IMR-90 (cell line): Measurements from ENCODE around the gene FAM234A. TPM values are rescaled to one million over a fixed set of nuclear protein-coding genes. Genes with fewer than 3 reads are reported as not detected.

ENCODE experiments used
- ATAC-seq: fragments of 200-7000 bp; cut with Tn5 transposase; 2 replicates; pipeline ENCODE4 v1.9.1; 2020; ENCODE audit warnings: low read depth, mild to moderate bottlenecking, moderate library complexity
- BruUV-seq: library from RNA; stranded (reverse); fragments of 400-500 nt; replicated peaks from 2 replicates; lab custom pipeline; 2021; lab: Mats Ljungman, UMichigan
- CTCF ChIA-PET: fragments of 300-600 bp; formaldehyde crosslinking; extraction: SDS; loops from one replicate; lab custom pipeline; 2021; ENCODE audit warnings: antibody characterized with exemption; lab: Yijun Ruan, JAX
- POLR2A ChIA-PET: fragments of 300-600 bp; sonication (Branson Sonifier 250); formaldehyde crosslinking; loops from one replicate; lab custom pipeline; 2022; ENCODE audit warnings: antibody characterized with exemption; ENCODE audit not compliant: unreplicated experiment; lab: Charles Lee
- DNase-seq: peaks from one replicate; pipeline ENCODE4 v3.0.0; 2013
- H2AFZ ChIP-seq: replicated peaks from 2 replicates; pipeline ENCODE3; 2013; ENCODE audit warnings: low read length, mild to moderate bottlenecking; ENCODE audit not compliant: poor library complexity
- H2AK5ac ChIP-seq: 2 replicates; pipeline ENCODE4 v1.6.1; 2013; ENCODE audit warnings: low read depth, low read length, inconsistent platforms
- H2AK9ac ChIP-seq: replicated peaks from 2 replicates; pipeline ENCODE3; 2013; ENCODE audit warnings: mild to moderate bottlenecking, low read depth, low read length, moderate library complexity; ENCODE audit not compliant: poor library complexity
- H2BK120ac ChIP-seq: 2 replicates; pipeline ENCODE4 v1.6.1; 2013; ENCODE audit warnings: low read depth, low read length, inconsistent platforms
- H2BK15ac ChIP-seq: 3 replicates; pipeline ENCODE4 v1.6.1; 2013; ENCODE audit warnings: low read depth, low read length, inconsistent platforms
- H2BK20ac ChIP-seq: 2 replicates; pipeline ENCODE4 v1.6.1; 2013; ENCODE audit warnings: low read depth, mild to moderate bottlenecking, inconsistent platforms, low read length, moderate library complexity
- H2BK5ac ChIP-seq: 2 replicates; pipeline ENCODE4 v1.6.1; 2013; ENCODE audit warnings: mild to moderate bottlenecking, low read depth, low read length, inconsistent platforms; ENCODE audit not compliant: poor library complexity, severe bottlenecking
- H3K14ac ChIP-seq: replicated peaks from 2 replicates; pipeline ENCODE4 v1.6.1; 2013; ENCODE audit warnings: low read depth, low read length, inconsistent platforms
- H3K18ac ChIP-seq: 2 replicates; pipeline ENCODE4 v1.6.1; 2013; ENCODE audit warnings: low read depth, low read length, control low read depth
- H3K23ac ChIP-seq: 2 replicates; pipeline ENCODE4 v1.6.1; 2013; ENCODE audit warnings: low read depth, low read length, inconsistent platforms
- H3K27ac ChIP-seq: 2 replicates; pipeline ENCODE4 v1.5.1; 2013; ENCODE audit warnings: mild to moderate bottlenecking, control low read depth, low read length; ENCODE audit not compliant: insufficient read depth
- H3K27me3 ChIP-seq: 2 replicates; pipeline ENCODE4 v1.6.1; 2013; ENCODE audit warnings: low read length; ENCODE audit not compliant: control insufficient read depth, insufficient read depth
- H3K36me3 ChIP-seq: 2 replicates; pipeline ENCODE4 v1.6.1; 2013; ENCODE audit warnings: low read length, mixed read lengths; ENCODE audit not compliant: control insufficient read depth, insufficient read depth
- H3K4ac ChIP-seq: 2 replicates; pipeline ENCODE4 v1.6.1; 2013; ENCODE audit warnings: low read depth, low read length, inconsistent platforms
- H3K4me1 ChIP-seq: 2 replicates; pipeline ENCODE4 v1.6.1; 2013; ENCODE audit warnings: low read length, mixed read lengths; ENCODE audit not compliant: control insufficient read depth, insufficient read depth
- H3K4me2 ChIP-seq: 2 replicates; pipeline ENCODE4 v1.6.1; 2013; ENCODE audit warnings: low read depth, mild to moderate bottlenecking, control low read depth, low read length, moderate library complexity
- H3K4me3 ChIP-seq: 2 replicates; pipeline ENCODE4 v1.5.1; 2013; ENCODE audit warnings: low read depth, mild to moderate bottlenecking, control low read depth, low read length, moderate library complexity; ENCODE audit not compliant: insufficient read depth
- H3K56ac ChIP-seq: 2 replicates; pipeline ENCODE4 v1.6.1; 2013; ENCODE audit warnings: low read length, inconsistent platforms; ENCODE audit not compliant: insufficient read depth; ENCODE audit errors: extremely low read depth
- H3K79me1 ChIP-seq, 2 experiments: 2 replicates each; pipeline ENCODE4 v1.6.1; 2013; ENCODE audit warnings: low read length in 2 of 2, inconsistent platforms in 1 of 2, low read depth in 1 of 2
- H3K9ac ChIP-seq: 2 replicates; pipeline ENCODE4 v1.6.1; 2013; ENCODE audit warnings: low read depth, low read length, control low read depth
- H3K9me1 ChIP-seq: 2 replicates; pipeline ENCODE4 v1.6.1; 2013; ENCODE audit warnings: low read length, inconsistent platforms; ENCODE audit not compliant: insufficient read depth
- H3K9me3 ChIP-seq: 2 replicates; pipeline ENCODE4 v1.6.1; 2013; ENCODE audit warnings: low read length; ENCODE audit not compliant: control insufficient read depth, insufficient read depth
- H4K20me1 ChIP-seq: 2 replicates; pipeline ENCODE4 v1.6.1; 2013; ENCODE audit warnings: low read length, inconsistent platforms; ENCODE audit not compliant: insufficient read depth
- H4K5ac ChIP-seq: 2 replicates; pipeline ENCODE4 v1.6.1; 2013; ENCODE audit warnings: mild to moderate bottlenecking, low read depth, low read length, control low read depth
- H4K8ac ChIP-seq, 2 experiments: 2 replicates each; pipeline ENCODE4 v1.6.1; 2013; ENCODE audit warnings: low read depth in 2 of 2, low read length in 2 of 2, control low read depth in 1 of 2, inconsistent platforms in 1 of 2
- H4K91ac ChIP-seq: 2 replicates; pipeline ENCODE4 v1.6.1; 2013; ENCODE audit warnings: low read depth, low read length, inconsistent platforms; ENCODE audit not compliant: insufficient read depth
- BHLHE40 ChIP-seq: fragments of 150-350 bp; IDR thresholded peaks from 2 replicates; pipeline ENCODE4 v1.6.1; 2016; ENCODE audit warnings: mild to moderate bottlenecking, low read depth, low read length
- CHD1 ChIP-seq: IDR thresholded peaks from 2 replicates; pipeline ENCODE4 v1.6.1; 2012; ENCODE audit warnings: low read depth, low read length, improper control_type of control experiment
- MAFK ChIP-seq: IDR thresholded peaks from 2 replicates; pipeline ENCODE4 v1.6.1; 2012; ENCODE audit warnings: low read depth, low read length, improper control_type of control experiment
- MAZ ChIP-seq: IDR thresholded peaks from 2 replicates; pipeline ENCODE4 v1.6.1; 2012; ENCODE audit warnings: low read depth, mild to moderate bottlenecking, low read length, improper control_type of control experiment, moderate library complexity, borderline replicate concordance
- MXI1 ChIP-seq: IDR thresholded peaks from 2 replicates; pipeline ENCODE4 v1.6.1; 2012; ENCODE audit warnings: low read depth, mild to moderate bottlenecking, low read length, moderate library complexity, borderline replicate concordance
- NFE2L2 ChIP-seq: fragments of 150-350 bp; IDR thresholded peaks from 2 replicates; pipeline ENCODE4 v1.6.1; 2016; ENCODE audit warnings: low read depth, mild to moderate bottlenecking, low read length
- POLR2A ChIP-seq: IDR thresholded peaks from 2 replicates; pipeline ENCODE4 v1.6.1; 2012; ENCODE audit warnings: mild to moderate bottlenecking, low read depth, low read length
- RAD21 ChIP-seq: IDR thresholded peaks from 2 replicates; pipeline ENCODE4 v1.6.1; 2012; ENCODE audit warnings: low read length, improper control_type of control experiment
- RFX5 ChIP-seq: IDR thresholded peaks from 2 replicates; pipeline ENCODE4 v1.8.0; 2012; ENCODE audit warnings: low read depth, mild to moderate bottlenecking, low read length, moderate library complexity
- WGBS, 2 experiments: methylation state at CpG; one replicate each; pipeline versions ENCODE4 v1.1.5 to v1.1.7; 2013; ENCODE audit warnings: missing lambda C conversion rate in 2 of 2; ENCODE audit not compliant: insufficient read length in 1 of 2; ENCODE audit errors: extremely low coverage in 2 of 2; 5-methylcytosine and 5-hydroxymethylcytosine counted together
- dilution Hi-C: fragments of 300-500 bp; cut with HindIII; formaldehyde crosslinking; loops from one replicate; pipeline ENCODE4 v1.14.3; 2018; ENCODE audit warnings: low sequenced_read_pairs; ENCODE audit not compliant: unreplicated experiment
- in situ Hi-C: fragments of 300-500 bp; cut with MboI; formaldehyde crosslinking; loops from 3 replicates; pipeline ENCODE4 v1.14.3; 2019; ENCODE audit warnings: low sequenced_read_pairs, inconsistent platforms, mixed read lengths
- intact Hi-C: fragments of 100-400 bp; cut with micrococcal nuclease; formaldehyde crosslinking; loops from 2 replicates; pipeline ENCODE4 v1.10.0; 2022
- polyA plus RNA-seq, 3 experiments: library from polyadenylated mRNA; depleted of rRNA; stranded (reverse); fragments of >200 nt; gene quantifications; 2 replicates each; pipeline ENCODE4 v1.2.3, GENCODE V29; 2012; ENCODE audit warnings: low replicate concordance in 1 of 3
- total RNA-seq: library from RNA; depleted of rRNA; stranded (reverse); fragments of >200 nt; gene quantifications from 2 replicates; pipeline ENCODE4 v1.2.3, GENCODE V29; 2012
- TF ChIP-seq, protein P1 (sequence below): fragments of 150-350 bp; IDR thresholded peaks from 2 replicates; pipeline ENCODE4 v1.6.1; 2017; ENCODE audit warnings: mild to moderate bottlenecking, antibody characterized with exemption, low read length, low read depth
- TF ChIP-seq, protein P2 (sequence below): fragments of 150-350 bp; IDR thresholded peaks from 2 replicates; pipeline ENCODE4 v1.6.1; 2016; ENCODE audit warnings: low read depth, mild to moderate bottlenecking, low read length, moderate library complexity, borderline replicate concordance

FAM234A gene
- total and polyA plus RNA-seq, 2 of the 4 experiments (the other 2 are of a cell fraction) = 30.3 to 64.2 TPM

DNA sequence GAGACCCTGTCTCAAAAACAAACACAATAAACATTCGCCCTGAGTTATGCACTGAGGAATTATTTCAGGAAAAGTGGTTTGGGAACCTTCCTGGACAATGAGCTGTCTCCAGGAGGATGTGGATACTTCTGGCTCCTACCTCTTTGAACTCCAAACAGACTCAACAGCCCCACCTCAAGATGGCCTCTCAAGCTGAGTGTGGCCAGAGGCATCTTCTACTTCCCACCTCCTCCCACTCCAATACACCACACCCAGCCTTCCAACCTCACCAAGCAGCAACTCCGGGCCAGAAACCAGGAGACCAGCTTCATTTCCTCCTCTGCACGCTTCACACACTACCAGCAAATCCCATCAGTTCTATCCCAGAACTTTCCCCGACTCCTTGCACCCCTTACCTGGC is 42.8 kb upstream of the FAM234A start:
- no peak overlapping the region for H3K56ac ChIP-seq
- H3K4ac ChIP-seq = no peak overlapping the region
- WGBS, 2 experiments = 89% methylated on average over 2 of the region's 4 CpGs; no CpG with 5 or more reads in 1 of the 2 experiments
- no peak overlapping the region for H4K8ac ChIP-seq
- H4K91ac ChIP-seq = no peak overlapping the region
- no peak overlapping the region for H3K18ac ChIP-seq
- H3K4me2 ChIP-seq = no peak overlapping the region
- no peak overlapping the region for H3K23ac ChIP-seq
- no peak overlapping the region for H2BK20ac ChIP-seq
- no peak overlapping the region for H2BK120ac ChIP-seq
- in situ Hi-C loops = no loop called here
- ChIA-PET POLR2A (no interaction called here), CTCF (no interaction called here)
- H3K9ac ChIP-seq = no peak overlapping the region
- H2BK15ac ChIP-seq = no peak overlapping the region
- no peak overlapping the region for H2BK5ac ChIP-seq
- DNase-seq (peak; percentile 33), ATAC-seq (peak; percentile 55)
- H3K9me1 ChIP-seq = peaks cover 4% of the 10 kb centered on the region
- H2AFZ ChIP-seq = no peak overlapping the region
- no peaks in the 10 kb centered on the region for H3K27me3 ChIP-seq
- H3K79me1 ChIP-seq = peaks cover 16 to 43% of the 10 kb centered on the region in 2 experiments
- H3K27ac ChIP-seq = no peak overlapping the region
- H2AK9ac ChIP-seq = no peak overlapping the region
- dilution Hi-C loops = no loop called here
- peaks cover 31% of the 10 kb centered on the region for H4K20me1 ChIP-seq
- no peak overlapping the region for H2AK5ac ChIP-seq
- H3K36me3 ChIP-seq = peaks cover 72% of the 10 kb centered on the region
- BruUV-seq = no TSS peak
- H4K5ac ChIP-seq = no peak overlapping the region
- no peaks in the 10 kb centered on the region for H3K4me1 ChIP-seq
- no peak overlapping the region for H3K4me3 ChIP-seq
- intact Hi-C loops = no loop called here
- H3K14ac ChIP-seq = no peak overlapping the region
- TF ChIP-seq POLR2A (no peak), RFX5 (no peak), MAZ (no peak), RAD21 (no peak), BHLHE40 (no peak), NFE2L2 (no peak), CHD1 (no peak), MXI1 (no peak), MAFK (no peak)
- TF ChIP-seq, protein P1, sequence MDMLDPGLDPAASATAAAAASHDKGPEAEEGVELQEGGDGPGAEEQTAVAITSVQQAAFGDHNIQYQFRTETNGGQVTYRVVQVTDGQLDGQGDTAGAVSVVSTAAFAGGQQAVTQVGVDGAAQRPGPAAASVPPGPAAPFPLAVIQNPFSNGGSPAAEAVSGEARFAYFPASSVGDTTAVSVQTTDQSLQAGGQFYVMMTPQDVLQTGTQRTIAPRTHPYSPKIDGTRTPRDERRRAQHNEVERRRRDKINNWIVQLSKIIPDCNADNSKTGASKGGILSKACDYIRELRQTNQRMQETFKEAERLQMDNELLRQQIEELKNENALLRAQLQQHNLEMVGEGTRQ = no peak
- TF ChIP-seq, protein P2, sequence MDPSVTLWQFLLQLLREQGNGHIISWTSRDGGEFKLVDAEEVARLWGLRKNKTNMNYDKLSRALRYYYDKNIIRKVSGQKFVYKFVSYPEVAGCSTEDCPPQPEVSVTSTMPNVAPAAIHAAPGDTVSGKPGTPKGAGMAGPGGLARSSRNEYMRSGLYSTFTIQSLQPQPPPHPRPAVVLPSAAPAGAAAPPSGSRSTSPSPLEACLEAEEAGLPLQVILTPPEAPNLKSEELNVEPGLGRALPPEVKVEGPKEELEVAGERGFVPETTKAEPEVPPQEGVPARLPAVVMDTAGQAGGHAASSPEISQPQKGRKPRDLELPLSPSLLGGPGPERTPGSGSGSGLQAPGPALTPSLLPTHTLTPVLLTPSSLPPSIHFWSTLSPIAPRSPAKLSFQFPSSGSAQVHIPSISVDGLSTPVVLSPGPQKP = no peak
- no peaks in the 10 kb centered on the region for H3K9me3 ChIP-seq
